T-helper 2 cell (primary cell): ENCODE measurements around the gene KRT5.

ENCODE experiments used
- DNase-seq, 5 experiments: peaks; one replicate each; pipeline versions ENCODE4 v3.0.0 to v3.0.0-alpha.2; 2012 to 2022

Gene KRT5

DNA sequence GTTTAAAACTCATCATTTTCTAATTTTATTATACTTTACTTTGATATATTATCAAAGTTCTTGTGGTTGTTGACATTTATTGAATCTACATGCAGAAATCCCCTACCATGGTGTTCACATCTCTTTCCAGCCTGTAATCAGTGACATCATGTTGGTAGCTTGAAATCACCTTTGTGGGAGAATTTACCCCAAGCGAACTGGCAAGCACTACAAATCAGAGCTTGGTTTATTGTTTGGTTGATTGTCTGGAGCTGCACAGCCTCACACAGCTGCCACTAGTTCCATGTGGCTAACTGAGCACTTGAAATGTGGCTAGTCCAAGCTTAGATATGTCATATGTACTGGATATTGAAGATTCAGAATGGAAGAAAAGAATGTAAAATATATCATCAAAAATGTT is 15.4 kb upstream of the KRT5 start:
- DNase-seq, result no peak

DNA sequence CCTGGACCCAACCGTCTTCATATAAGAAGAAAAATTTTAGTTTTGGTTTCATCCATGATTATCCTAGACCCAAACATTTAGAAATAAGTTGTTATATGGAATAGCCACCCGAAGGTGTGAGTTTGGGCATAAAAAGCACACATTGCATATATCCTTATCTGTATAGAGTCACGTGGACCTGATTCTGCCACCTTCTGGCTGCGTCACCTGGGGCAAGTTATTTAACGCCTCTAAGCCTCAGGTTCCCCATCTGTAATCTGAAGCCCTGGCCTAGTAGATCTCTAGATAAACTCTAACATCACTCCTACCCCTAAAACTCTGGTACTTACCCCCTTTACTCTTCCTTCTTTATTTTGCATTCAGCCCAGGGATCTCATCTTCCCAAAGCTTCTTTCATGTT is 14.3 kb upstream of the KRT5 start:
- DNase-seq, result peak in 1 of 5 experiments; percentile 7

GRCh38 chr12:52533686-52534470 is 13.7 kb upstream of the KRT5 start:
- DNase-seq, result no peak

DNA sequence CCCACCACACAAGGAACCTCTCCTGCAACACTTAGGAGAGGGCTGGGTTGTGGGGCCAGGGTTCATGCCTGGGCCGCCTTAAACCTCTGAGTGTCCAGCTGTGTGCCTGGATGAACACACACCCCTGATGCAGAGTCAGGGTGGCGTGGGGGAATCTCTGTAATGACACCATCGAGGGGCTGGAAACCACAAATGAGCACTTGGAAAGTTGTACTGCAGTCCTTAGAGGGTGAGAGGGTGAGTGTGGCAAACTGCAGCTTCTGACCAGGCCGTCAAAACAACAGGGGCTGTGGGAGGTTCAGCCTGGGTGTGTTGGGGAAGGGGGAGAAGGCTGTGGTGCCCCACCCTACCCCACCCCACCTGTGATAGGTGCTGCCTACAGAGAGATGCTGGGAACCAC is 12.4 kb upstream of the KRT5 start:
- no peak for DNase-seq

DNA sequence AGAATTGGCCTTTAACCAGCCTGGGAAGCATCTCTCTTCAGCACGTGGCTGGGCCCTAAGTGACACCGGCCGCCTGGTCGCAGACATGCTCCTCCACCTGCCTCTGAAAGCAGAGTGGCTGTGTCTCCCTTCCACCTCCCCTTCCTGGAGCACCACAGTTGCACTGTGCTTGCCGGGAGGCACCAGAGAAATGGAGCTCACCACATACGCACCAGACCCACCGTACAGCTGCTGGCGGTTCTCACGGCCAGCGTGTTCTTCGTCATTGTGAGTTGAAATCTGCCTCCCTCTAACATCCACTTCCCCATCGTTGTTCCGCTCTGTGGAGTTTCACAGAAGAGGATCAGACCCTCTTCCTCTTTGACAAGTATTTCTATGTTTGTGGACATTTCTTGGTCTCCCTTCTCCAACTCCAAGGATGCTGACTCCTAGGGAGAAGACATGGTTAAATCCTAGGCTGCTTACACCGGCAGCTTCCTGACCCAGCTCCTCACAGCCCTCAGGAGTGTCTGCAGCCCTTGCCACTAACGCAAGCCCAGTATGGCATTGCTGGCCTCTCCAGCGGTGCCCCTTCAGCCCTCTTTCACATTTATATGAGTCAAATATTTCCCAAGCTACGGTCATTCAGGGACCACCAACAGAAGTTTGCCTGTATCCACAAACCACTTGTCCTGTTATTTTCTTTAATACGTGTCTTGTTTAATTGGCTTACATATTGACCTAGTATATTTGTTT is 11.5 kb upstream of the KRT5 start:
- no peak for DNase-seq

- no peak for DNase-seq
These were observed 10.7 kb upstream of the KRT5 start for GRCh38 chr12:52530905-52531304.

GRCh38 chr12:52530366-52530765 is 10.2 kb upstream of the KRT5 start:
- DNase-seq, result no peak

- DNase-seq, result no peak
These were observed 9.7 kb upstream of the KRT5 start for GRCh38 chr12:52529846-52530245.

DNA sequence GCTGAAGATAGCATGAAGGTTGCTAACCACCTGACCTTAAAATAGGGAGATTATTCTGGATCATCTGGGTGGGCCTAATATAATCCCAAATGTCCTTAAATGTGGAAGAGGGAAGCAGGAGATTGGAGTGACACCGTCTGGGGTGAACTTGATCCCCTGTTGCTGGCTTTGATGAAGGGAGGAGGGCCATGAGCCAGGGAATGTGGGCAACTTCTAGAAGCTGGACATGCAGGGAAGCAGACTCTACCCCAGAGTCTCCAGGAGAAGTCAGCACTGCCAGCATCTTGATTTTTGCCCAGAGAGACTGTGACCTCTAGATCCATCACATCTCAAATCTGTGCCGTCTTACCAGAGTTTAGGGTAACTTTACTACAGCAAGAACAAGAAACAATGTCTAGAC is 9.2 kb upstream of the KRT5 start:
- no peak for DNase-seq

DNA sequence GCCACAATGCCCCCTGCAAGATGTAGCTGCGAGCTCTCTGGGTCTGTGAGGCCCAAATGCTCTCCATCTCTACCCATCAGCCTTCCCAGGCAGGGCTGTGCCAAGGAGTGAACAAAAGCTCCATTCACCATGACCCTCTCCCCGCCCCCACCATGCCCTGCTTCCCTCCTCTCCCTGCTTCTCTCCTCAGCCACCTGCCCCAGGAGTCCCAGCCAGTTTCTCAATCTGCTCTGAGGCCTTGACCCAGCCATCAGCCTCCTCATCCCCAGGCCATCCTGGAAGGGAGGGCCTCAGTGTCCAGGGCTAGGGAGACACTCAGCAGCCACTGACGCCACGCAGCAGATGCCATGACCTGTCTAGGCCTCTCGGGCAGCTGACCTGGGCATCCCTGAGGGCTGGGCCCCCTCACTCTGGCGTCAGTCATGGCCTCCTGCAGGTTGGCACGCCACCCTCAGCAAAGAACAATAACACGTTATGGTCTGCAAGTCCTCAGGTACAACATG is 8.5 kb upstream of the KRT5 start:
- no peak for DNase-seq

GRCh38 chr12:52527121-52527800 is 7.1 kb upstream of the KRT5 start:
- DNase-seq, result no peak

- DNase-seq, result peak in 1 of 5 experiments; percentile 27
These were observed 6.3 kb upstream of the KRT5 start for GRCh38 chr12:52526511-52526951.

DNA sequence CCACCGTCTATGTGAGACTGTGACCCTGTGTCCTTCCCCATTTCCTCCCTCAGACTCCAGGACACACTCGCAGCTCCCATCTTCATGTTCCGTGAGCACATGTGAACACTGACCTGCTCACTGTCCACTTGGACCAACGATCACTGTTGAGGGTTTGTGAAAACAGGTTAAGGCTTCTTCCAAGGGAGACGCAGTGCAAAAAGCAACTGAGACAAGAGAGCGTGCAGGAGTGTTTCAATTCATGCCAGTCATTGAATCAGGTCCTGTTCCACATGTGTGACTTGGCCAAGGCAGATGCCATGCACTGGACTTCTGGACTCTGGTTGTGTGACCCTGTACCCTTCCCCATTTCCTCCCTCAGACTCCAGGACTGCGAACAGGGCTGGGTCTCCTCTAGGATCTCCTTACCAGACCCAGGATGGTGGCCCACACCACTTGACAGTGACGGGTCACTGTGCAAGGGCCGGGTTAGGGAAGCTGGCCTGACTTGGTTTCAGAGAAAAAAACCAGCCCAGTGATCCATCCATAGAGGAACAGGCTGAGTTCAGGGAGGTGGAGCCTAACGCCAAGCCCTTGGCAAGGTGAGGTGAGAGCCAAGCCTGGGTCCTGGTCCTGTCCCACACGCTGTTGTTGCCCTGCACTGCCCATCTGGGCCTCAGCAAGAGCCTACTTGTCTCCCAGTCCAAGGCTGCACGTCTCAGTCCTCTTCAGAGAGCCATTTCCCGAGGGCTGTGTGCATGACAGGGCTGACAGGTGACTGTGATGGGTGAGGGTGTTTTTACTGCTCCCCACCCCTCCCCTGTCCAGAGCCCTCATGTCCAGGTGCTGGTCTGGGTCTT is 5.7 kb upstream of the KRT5 start:
- DNase-seq, result no peak

DNA sequence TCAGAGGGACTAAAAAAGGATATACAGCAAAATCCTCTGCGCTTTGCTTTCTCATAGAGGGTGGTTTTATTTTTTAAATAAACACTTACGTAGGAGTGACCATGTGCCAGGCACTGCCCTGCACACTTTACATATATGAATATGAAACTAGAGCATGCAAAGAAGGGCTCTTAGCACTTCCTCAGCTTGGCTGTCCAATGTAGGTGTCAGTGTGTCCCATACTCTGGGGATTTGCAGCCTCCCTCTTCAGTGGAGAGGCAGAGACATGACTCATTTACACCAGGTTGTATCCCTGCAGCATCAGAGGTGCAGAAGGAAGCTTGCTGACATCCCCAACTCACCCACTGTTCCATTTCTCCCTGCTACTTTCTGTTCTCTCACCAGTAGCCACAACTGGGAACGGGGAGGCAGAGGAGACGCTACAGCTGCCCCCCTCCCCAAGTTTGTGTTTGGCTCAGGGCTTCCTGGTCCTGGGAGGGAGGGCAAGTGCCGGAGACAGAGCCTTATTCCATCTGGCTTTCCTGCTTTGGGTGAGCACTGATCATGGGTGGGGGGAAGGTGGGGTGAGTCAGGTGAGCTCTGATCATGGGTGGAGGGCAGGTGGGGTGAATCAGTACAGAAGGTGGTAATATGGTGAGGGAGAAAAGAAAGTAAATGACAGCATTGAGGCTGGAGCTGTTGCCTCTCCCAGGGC is 4.9 kb upstream of the KRT5 start:
- DNase-seq, result no peak

DNA sequence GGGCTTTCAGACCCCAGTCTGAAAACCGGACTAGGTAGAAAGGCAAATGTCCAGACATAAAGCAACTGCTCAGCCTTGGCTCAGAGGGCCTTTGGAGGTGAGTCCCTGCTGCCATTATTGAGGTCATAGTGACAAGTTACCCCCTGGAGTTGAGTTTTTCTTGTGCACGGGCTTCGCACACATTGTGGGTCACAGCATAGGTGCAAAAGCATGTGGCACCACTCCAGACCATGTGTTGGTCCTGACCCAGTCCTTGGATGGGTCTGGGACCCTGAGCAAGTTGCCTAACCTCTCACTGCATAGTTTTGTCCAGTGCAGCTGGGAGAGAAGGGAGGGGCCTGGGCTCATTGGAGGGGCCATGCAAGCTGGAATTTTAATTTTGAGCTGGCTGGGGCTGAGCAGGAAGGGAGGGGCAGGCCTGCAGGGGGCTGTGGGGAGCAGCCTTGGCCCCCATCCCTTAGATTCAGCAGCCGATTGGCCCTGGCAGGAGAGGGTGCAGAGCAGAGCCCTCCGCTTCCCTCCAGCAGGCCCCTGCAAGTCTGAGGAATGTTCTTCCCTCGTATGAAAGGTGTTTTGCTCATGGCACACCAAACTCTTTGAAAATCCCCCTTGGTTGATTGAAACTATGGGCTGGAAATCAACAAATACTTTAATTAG is 4.2 kb upstream of the KRT5 start:
- DNase-seq, result no peak

- no peak for DNase-seq
These were observed 3.6 kb upstream of the KRT5 start for GRCh38 chr12:52523824-52524223.

DNA sequence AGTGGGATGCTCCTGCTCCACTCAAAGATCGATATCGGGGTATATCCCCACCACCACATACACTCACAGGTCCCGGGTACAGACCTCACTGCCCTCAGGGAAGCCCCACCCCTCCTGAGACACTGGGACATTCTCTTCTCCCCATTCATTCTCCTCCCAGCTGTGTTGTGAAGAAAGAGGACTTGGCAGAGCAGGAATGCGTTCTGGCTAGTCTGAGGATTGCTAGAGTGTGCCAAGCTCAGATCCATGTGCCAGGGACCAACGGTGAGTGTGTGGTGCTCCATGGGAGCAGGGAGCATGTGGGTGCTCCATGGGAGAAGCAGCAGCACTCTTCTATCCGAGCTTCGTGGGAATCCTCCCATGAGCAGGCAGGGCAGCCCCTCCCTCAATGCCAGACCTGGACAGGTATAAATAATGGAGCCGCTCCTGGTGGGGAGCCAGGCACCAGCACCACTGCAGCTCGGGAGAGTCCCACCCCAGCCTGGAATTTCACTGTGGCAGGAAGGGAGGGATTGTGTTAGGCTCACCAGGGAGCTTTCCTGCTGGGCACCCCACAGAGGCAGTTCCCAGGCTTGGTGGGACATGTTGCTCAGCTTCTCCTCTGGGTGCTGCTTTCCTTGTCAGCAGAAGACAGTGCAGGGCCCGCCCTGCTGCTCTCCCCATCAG is 2.3 kb upstream of the KRT5 start:
- DNase-seq, result no peak

DNA sequence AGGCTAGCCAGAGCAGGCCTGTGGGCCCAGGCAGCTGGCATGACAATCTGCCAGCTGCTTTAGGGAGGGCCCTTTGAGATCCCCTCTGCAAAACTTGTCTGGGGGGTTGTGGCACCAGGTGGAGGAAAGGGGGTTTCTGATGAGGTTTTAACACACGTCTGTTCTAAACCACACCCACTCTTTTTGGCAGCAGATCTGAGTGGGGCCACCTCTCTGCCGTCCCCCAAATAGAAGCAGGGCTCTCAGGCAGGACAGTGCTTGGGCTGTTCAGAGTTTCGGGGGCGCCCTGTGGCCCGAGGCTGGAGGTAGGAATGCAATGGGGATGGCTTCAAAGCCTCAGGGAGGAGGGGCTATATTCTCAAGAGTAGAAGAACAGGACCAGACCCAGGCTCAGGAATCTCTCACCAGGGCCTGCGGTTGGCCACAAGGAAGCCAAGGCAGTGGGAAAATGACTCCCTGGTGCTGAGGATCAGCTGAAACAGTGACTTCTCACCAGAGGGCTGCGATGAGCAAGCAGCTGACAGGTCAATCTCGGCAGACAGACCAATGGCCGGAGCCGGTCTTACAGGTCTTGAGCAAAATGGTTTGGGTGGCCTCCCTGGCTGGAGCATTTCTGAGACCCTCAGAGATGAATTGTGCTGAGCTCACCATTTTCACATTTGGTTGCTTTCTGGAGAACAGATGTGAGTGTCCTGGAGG is 1.5 kb upstream of the KRT5 start:
- no peak for DNase-seq

DNA sequence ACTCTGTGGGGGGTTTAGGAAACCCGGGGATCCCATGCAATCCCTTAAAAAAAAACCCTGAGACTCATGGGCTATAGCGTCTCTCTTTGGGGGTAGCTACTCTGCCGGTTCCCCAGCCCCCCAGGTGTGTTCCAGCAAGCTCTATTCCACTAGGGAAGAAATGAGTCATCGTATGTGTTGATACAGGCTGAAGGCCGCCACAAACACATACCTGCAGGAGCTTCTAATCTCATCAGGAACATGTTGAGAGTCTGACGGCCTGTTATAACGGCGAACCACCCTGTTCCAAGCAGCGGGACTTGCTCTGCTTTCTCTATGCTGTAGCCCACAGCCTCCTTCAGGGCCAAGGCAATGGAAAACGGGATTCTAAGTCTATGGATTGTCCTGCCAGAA is 977 bp upstream of the KRT5 start:
- no peak for DNase-seq

GRCh38 chr12:52519387-52519703 is 849 bp downstream of the KRT5 start:
- DNase-seq, result no peak
